RWPE2 (cell line): Measurements from ENCODE around the gene HEPHL1.

Source experiments
- ATAC-seq: fragments of 200-7000 bp; cut with Tn5 transposase; 3 replicates; pipeline ENCODE4 v1.9.1; 2021; ENCODE audit warnings: low read depth
- DNase-seq: peaks from one replicate; pipeline ENCODE4 v3.0.0-alpha.2; 2020; ENCODE audit warnings: low spot score
- H3K27ac ChIP-seq: fragments of 450-650 bp; 2 replicates; pipeline ENCODE4 v1.5.1; 2017; ENCODE audit warnings: mild to moderate bottlenecking; ENCODE audit not compliant: poor library complexity, severe bottlenecking
- H3K27me3 ChIP-seq: fragments of 250-450 bp; sonication (Bioruptor Pico); 2 replicates; pipeline ENCODE4 v1.5.1; 2021; ENCODE audit warnings: mild to moderate bottlenecking, moderate library complexity; ENCODE audit not compliant: insufficient read depth, poor library complexity, severe bottlenecking
- H3K36me3 ChIP-seq: fragments of 250-450 bp; sonication (Bioruptor Pico); 2 replicates; pipeline ENCODE4 v1.5.1; 2020; ENCODE audit warnings: low read depth, mild to moderate bottlenecking, moderate library complexity
- H3K4me1 ChIP-seq: fragments of 250-450 bp; sonication (Bioruptor Pico); 2 replicates; pipeline ENCODE4 v1.5.1; 2021; ENCODE audit warnings: mild to moderate bottlenecking, moderate library complexity; ENCODE audit not compliant: insufficient read depth, poor library complexity, severe bottlenecking
- H3K4me3 ChIP-seq: fragments of 250-450 bp; sonication (Bioruptor Pico); 2 replicates; pipeline ENCODE4 v1.5.1; 2021; ENCODE audit warnings: mild to moderate bottlenecking, moderate library complexity; ENCODE audit not compliant: severe bottlenecking
- H3K9me3 ChIP-seq: fragments of 250-450 bp; sonication (Bioruptor Pico); 2 replicates; pipeline ENCODE4 v1.5.1; 2021; ENCODE audit warnings: mild to moderate bottlenecking, moderate library complexity; ENCODE audit not compliant: severe bottlenecking
- CTCF ChIP-seq: fragments of 450-650 bp; IDR thresholded peaks from one replicate; pipeline ENCODE4 v1.5.1; 2017; ENCODE audit warnings: mild to moderate bottlenecking, moderate library complexity; ENCODE audit not compliant: poor library complexity, severe bottlenecking

HEPHL1 gene

GRCh38 chr11:94018721-94019120, 2.4 kb upstream of the HEPHL1 start:
- H3K27me3 ChIP-seq = no peaks in the 10 kb centered on the region
- H3K4me3 ChIP-seq = no peak overlapping the region
- H3K4me1 ChIP-seq = peaks cover 42% of the 10 kb centered on the region
- no peak for TF ChIP-seq CTCF
- DNase-seq (no peak), ATAC-seq (0 out of 3 replicates have a peak, but pooled peaks have one; percentile 28)
- H3K9me3 ChIP-seq = peaks cover 2% of the 10 kb centered on the region
- H3K36me3 ChIP-seq = no peaks in the 10 kb centered on the region
- peak overlapping the region; percentile 53 for H3K27ac ChIP-seq

- DNase-seq = no peak
- H3K36me3 ChIP-seq = no peaks in the 10 kb centered on the region
- H3K4me3 ChIP-seq = no peak overlapping the region
- H3K27me3 ChIP-seq = no peaks in the 10 kb centered on the region
- no peak for ATAC-seq
- H3K9me3 ChIP-seq = no peaks in the 10 kb centered on the region
- no peak for TF ChIP-seq CTCF
- H3K27ac ChIP-seq = no peak overlapping the region
- peaks cover 34% of the 10 kb centered on the region for H3K4me1 ChIP-seq
These were observed 2.7 kb downstream of the HEPHL1 start for GRCh38 chr11:94023856-94024255.

- no peak overlapping the region for H3K27ac ChIP-seq
- peaks cover 30% of the 10 kb centered on the region for H3K4me1 ChIP-seq
- H3K4me3 ChIP-seq = no peak overlapping the region
- TF ChIP-seq CTCF = no peak
- H3K36me3 ChIP-seq = no peaks in the 10 kb centered on the region
- no peaks in the 10 kb centered on the region for H3K27me3 ChIP-seq
- no peak for DNase-seq
- no peaks in the 10 kb centered on the region for H3K9me3 ChIP-seq
- ATAC-seq = no peak
These were observed 3.4 kb downstream of the HEPHL1 start for GRCh38 chr11:94024547-94024946.

- H3K4me3 ChIP-seq = no peak overlapping the region
These were observed 4.7 kb downstream of the HEPHL1 start for GRCh38 chr11:94025690-94026394.

More at GRCh38 chr11:94025690-94026394, 4.7 kb downstream of the HEPHL1 start:
- Histone ChIP-seq H3K27ac (no peak overlapping the region), H3K4me1 (peaks cover 21% of the 10 kb centered on the region), H3K36me3 (no peaks in the 10 kb centered on the region), H3K27me3 (no peaks in the 10 kb centered on the region), H3K9me3 (no peaks in the 10 kb centered on the region)
- ATAC-seq (no peak), DNase-seq (no peak)
- TF ChIP-seq CTCF = no peak
